HG02610 (cell line): ENCODE measurements around the gene PRR23B.

ENCODE experiments used
- ATAC-seq: cut with Tn5 transposase; IDR thresholded peaks from one replicate; pipeline ENCODE4 v1.9.1; 2021; ENCODE audit warnings: mild to moderate bottlenecking, moderate library complexity; ENCODE audit not compliant: unreplicated experiment

The PRR23B gene

GRCh38 chr3:138975351-138975750, 45.4 kb downstream of the PRR23B start:
- ATAC-seq, result no peak

GRCh38 chr3:138974462-138974861, 46.3 kb downstream of the PRR23B start:
- ATAC-seq, result no peak

GRCh38 chr3:138972941-138973340, 47.8 kb downstream of the PRR23B start:
- ATAC-seq, result no peak

- no peak for ATAC-seq
These were observed 48.9 kb downstream of the PRR23B start for GRCh38 chr3:138971766-138972320.
